HEK293 (cell line): ENCODE data around the gene DPM1.

ENCODE experiments used
- BCL11A ChIP-seq: fragments of 450-650 bp; formaldehyde crosslinking; IDR thresholded peaks from 2 replicates; pipeline ENCODE4 v1.5.1; 2016; ENCODE audit warnings: low read depth, missing biosample characterization, missing genetic modification characterization
- GLI2 ChIP-seq: fragments of 450-650 bp; formaldehyde crosslinking; IDR thresholded peaks from 2 replicates; pipeline ENCODE4; 2017; ENCODE audit warnings: missing biosample characterization, missing genetic modification characterization, low read depth, borderline replicate concordance
- HOXA7 ChIP-seq: sonication (generic); formaldehyde crosslinking; IDR thresholded peaks from 2 replicates; pipeline ENCODE4 v1.8.1; 2022; ENCODE audit warnings: missing genetic modification reagents, borderline replicate concordance
- PRDM1 ChIP-seq: fragments of 450-650 bp; formaldehyde crosslinking; IDR thresholded peaks from 2 replicates; pipeline ENCODE4; 2016; ENCODE audit warnings: missing biosample characterization, missing genetic modification characterization
- ZBTB1 ChIP-seq: fragments of 450-650 bp; formaldehyde crosslinking; IDR thresholded peaks from 2 replicates; pipeline ENCODE4 v1.5.1; 2016; ENCODE audit warnings: missing biosample characterization, missing genetic modification characterization
- ZNF114 ChIP-seq: fragments of 450-650 bp; formaldehyde crosslinking; IDR thresholded peaks from 2 replicates; pipeline ENCODE4 v1.5.0; 2017; ENCODE audit warnings: missing biosample characterization, missing genetic modification characterization
- ZNF239 ChIP-seq: fragments of 450-650 bp; formaldehyde crosslinking; IDR thresholded peaks from 2 replicates; pipeline ENCODE4 v1.5.1; 2016; ENCODE audit warnings: missing biosample characterization, missing genetic modification characterization
- ZNF274 ChIP-seq, 2 experiments: fragments of 200-500 bp in 1 of 2; fragments of 450-650 bp in 1 of 2; sonication (Bioruptor generic) in 1 of 2; formaldehyde crosslinking in 1 of 2; IDR thresholded peaks; 2 replicates each; pipeline versions ENCODE4 v1.5.1 to v1.6.1; 2014 to 2016; ENCODE audit warnings: borderline replicate concordance in 1 of 2, inconsistent platforms in 1 of 2, low read length in 1 of 2, missing biosample characterization in 1 of 2, missing genetic modification characterization in 1 of 2
- TF ChIP-seq, protein P1 (sequence below): fragments of 450-650 bp; formaldehyde crosslinking; IDR thresholded peaks from 2 replicates; pipeline ENCODE4 v1.5.1; 2016; ENCODE audit warnings: missing biosample characterization, missing genetic modification characterization
- TF ChIP-seq, protein P2 (sequence below): fragments of 450-650 bp; formaldehyde crosslinking; conservative IDR thresholded peaks from 2 replicates; pipeline ENCODE4 v1.5.1; 2016; ENCODE audit warnings: low read depth, missing biosample characterization, missing genetic modification characterization
- TF ChIP-seq, protein P3 (sequence below): fragments of 450-650 bp; formaldehyde crosslinking; IDR thresholded peaks from 2 replicates; pipeline ENCODE4 v1.5.1; 2016; ENCODE audit warnings: missing biosample characterization, missing genetic modification characterization, low read depth
- TF ChIP-seq, protein P4 (sequence below): fragments of 450-650 bp; formaldehyde crosslinking; IDR thresholded peaks from 2 replicates; pipeline ENCODE4 v1.5.1; 2016; ENCODE audit warnings: missing biosample characterization, missing genetic modification characterization
- TF ChIP-seq, protein P5 (sequence below): fragments of 450-650 bp; formaldehyde crosslinking; IDR thresholded peaks from 2 replicates; pipeline ENCODE4 v1.5.1; 2017; ENCODE audit warnings: missing biosample characterization, missing genetic modification characterization

DNA sequence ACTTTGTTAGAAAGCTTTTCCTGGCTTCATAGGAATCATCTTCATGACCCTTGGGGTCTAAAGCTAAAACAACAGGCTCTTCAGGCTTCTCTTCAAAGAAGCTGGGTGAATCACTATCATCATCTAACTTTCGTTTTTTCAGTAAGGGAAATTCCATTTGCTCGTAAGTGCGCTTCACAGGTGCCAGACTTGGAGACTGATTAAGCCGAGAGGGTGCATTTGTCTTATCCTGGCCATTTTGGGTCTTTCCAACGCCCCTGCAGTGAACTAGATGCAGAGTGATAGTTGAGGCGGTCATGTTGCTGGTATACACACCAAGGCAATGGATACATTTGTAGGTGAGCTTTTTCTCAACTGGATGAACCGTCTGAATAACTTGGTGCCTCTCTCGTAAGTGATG lies 65.9 kb downstream of the DPM1 start:
- TF ChIP-seq, protein P1, sequence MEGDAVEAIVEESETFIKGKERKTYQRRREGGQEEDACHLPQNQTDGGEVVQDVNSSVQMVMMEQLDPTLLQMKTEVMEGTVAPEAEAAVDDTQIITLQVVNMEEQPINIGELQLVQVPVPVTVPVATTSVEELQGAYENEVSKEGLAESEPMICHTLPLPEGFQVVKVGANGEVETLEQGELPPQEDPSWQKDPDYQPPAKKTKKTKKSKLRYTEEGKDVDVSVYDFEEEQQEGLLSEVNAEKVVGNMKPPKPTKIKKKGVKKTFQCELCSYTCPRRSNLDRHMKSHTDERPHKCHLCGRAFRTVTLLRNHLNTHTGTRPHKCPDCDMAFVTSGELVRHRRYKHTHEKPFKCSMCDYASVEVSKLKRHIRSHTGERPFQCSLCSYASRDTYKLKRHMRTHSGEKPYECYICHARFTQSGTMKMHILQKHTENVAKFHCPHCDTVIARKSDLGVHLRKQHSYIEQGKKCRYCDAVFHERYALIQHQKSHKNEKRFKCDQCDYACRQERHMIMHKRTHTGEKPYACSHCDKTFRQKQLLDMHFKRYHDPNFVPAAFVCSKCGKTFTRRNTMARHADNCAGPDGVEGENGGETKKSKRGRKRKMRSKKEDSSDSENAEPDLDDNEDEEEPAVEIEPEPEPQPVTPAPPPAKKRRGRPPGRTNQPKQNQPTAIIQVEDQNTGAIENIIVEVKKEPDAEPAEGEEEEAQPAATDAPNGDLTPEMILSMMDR (tag by site-specific recombination): no peak
- TF ChIP-seq ZNF274 (IDR thresholded peaks at IDR 0.05; ENCODE audit: low read length) (no peak), ZNF274 (tag by site-specific recombination; IDR thresholded peaks at IDR 0.05; ENCODE audit: borderline replicate concordance) (no peak), BCL11A (tag by site-specific recombination) (no peak), ZNF239 (tag by site-specific recombination) (no peak), HOXA7 (no peak), PRDM1 (tag by site-specific recombination) (no peak), GLI2 (no peak), ZBTB1 (no peak), ZNF114 (tag by site-specific recombination) (no peak)
- TF ChIP-seq, protein P2, sequence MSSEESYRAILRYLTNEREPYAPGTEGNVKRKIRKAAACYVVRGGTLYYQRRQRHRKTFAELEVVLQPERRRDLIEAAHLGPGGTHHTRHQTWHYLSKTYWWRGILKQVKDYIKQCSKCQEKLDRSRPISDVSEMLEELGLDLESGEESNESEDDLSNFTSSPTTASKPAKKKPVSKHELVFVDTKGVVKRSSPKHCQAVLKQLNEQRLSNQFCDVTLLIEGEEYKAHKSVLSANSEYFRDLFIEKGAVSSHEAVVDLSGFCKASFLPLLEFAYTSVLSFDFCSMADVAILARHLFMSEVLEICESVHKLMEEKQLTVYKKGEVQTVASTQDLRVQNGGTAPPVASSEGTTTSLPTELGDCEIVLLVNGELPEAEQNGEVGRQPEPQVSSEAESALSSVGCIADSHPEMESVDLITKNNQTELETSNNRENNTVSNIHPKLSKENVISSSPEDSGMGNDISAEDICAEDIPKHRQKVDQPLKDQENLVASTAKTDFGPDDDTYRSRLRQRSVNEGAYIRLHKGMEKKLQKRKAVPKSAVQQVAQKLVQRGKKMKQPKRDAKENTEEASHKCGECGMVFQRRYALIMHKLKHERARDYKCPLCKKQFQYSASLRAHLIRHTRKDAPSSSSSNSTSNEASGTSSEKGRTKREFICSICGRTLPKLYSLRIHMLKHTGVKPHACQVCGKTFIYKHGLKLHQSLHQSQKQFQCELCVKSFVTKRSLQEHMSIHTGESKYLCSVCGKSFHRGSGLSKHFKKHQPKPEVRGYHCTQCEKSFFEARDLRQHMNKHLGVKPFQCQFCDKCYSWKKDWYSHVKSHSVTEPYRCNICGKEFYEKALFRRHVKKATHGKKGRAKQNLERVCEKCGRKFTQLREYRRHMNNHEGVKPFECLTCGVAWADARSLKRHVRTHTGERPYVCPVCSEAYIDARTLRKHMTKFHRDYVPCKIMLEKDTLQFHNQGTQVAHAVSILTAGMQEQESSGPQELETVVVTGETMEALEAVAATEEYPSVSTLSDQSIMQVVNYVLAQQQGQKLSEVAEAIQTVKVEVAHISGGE (tag by site-specific recombination): no peak
- TF ChIP-seq, protein P3, sequence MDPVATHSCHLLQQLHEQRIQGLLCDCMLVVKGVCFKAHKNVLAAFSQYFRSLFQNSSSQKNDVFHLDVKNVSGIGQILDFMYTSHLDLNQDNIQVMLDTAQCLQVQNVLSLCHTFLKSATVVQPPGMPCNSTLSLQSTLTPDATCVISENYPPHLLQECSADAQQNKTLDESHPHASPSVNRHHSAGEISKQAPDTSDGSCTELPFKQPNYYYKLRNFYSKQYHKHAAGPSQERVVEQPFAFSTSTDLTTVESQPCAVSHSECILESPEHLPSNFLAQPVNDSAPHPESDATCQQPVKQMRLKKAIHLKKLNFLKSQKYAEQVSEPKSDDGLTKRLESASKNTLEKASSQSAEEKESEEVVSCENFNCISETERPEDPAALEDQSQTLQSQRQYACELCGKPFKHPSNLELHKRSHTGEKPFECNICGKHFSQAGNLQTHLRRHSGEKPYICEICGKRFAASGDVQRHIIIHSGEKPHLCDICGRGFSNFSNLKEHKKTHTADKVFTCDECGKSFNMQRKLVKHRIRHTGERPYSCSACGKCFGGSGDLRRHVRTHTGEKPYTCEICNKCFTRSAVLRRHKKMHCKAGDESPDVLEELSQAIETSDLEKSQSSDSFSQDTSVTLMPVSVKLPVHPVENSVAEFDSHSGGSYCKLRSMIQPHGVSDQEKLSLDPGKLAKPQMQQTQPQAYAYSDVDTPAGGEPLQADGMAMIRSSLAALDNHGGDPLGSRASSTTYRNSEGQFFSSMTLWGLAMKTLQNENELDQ (tag by site-specific recombination): no peak
- TF ChIP-seq, protein P4, sequence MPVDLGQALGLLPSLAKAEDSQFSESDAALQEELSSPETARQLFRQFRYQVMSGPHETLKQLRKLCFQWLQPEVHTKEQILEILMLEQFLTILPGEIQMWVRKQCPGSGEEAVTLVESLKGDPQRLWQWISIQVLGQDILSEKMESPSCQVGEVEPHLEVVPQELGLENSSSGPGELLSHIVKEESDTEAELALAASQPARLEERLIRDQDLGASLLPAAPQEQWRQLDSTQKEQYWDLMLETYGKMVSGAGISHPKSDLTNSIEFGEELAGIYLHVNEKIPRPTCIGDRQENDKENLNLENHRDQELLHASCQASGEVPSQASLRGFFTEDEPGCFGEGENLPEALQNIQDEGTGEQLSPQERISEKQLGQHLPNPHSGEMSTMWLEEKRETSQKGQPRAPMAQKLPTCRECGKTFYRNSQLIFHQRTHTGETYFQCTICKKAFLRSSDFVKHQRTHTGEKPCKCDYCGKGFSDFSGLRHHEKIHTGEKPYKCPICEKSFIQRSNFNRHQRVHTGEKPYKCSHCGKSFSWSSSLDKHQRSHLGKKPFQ (tag by site-specific recombination): no peak
- TF ChIP-seq, protein P5, sequence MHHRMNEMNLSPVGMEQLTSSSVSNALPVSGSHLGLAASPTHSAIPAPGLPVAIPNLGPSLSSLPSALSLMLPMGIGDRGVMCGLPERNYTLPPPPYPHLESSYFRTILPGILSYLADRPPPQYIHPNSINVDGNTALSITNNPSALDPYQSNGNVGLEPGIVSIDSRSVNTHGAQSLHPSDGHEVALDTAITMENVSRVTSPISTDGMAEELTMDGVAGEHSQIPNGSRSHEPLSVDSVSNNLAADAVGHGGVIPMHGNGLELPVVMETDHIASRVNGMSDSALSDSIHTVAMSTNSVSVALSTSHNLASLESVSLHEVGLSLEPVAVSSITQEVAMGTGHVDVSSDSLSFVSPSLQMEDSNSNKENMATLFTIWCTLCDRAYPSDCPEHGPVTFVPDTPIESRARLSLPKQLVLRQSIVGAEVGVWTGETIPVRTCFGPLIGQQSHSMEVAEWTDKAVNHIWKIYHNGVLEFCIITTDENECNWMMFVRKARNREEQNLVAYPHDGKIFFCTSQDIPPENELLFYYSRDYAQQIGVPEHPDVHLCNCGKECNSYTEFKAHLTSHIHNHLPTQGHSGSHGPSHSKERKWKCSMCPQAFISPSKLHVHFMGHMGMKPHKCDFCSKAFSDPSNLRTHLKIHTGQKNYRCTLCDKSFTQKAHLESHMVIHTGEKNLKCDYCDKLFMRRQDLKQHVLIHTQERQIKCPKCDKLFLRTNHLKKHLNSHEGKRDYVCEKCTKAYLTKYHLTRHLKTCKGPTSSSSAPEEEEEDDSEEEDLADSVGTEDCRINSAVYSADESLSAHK (tag by site-specific recombination): no peak
